ENCODE measurements around the gene PHYHIPL. TPM values are rescaled to one million over a fixed set of nuclear protein-coding genes. Genes with fewer than 3 reads are reported as not detected.

Gene PHYHIPL
- total and polyA plus RNA-seq, 8 donors, result 0.12 to 5.9 (median 0.35) TPM; not detected in 3

GRCh38 chr10:59138052-59138451 is 38.4 kb upstream of the PHYHIPL start:
- no peak for DNase-seq
- Histone ChIP-seq H3K36me3 (no peaks in the 10 kb centered on the region), H3K4me3 (no peak overlapping the region), H3K27ac (no peak overlapping the region), H3K4me1 (peaks cover 0 to 10% (median 0%) of the 10 kb centered on the region in 4 donors), H3K27me3 (no peaks in the 10 kb centered on the region), H3K9me3 (no peaks in the 10 kb centered on the region)
- 92 to 96% (median 95%) methylated on average over 23 of the region's 23 CpGs for WGBS, 5 donors
- no peak for TF ChIP-seq CTCF (IDR thresholded peaks at IDR 0.05)
- no peak for TF ChIP-seq POLR2AphosphoS5 (IDR thresholded peaks at IDR 0.05)
- no peak for TF ChIP-seq EP300 (IDR thresholded peaks at IDR 0.05)
- intact Hi-C loops (cut with DNase I; ENCODE audit: low total_unique reads), result no loop called here

GRCh38 chr10:59143544-59143943 is 32.9 kb upstream of the PHYHIPL start:
- no peak for DNase-seq
- Histone ChIP-seq H3K36me3 (no peaks in the 10 kb centered on the region), H3K27ac (no peak overlapping the region), H3K4me3 (no peak overlapping the region), H3K9me3 (no peaks in the 10 kb centered on the region), H3K27me3 (no peaks in the 10 kb centered on the region), H3K4me1 (no peaks in the 10 kb centered on the region)
- intact Hi-C loops (cut with DNase I; ENCODE audit: low total_unique reads), result no loop called here
- 66 to 79% (median 72%) methylated on average over 1 of the region's 1 CpG for WGBS, 5 donors
- no peak for TF ChIP-seq CTCF (IDR thresholded peaks at IDR 0.05)
- no peak for TF ChIP-seq POLR2A (IDR thresholded peaks at IDR 0.05)
- no peak for TF ChIP-seq EP300 (IDR thresholded peaks at IDR 0.05)
- TF ChIP-seq POLR2AphosphoS5 (IDR thresholded peaks at IDR 0.05), result no peak

GRCh38 chr10:59148701-59149100 is 27.7 kb upstream of the PHYHIPL start:
- Histone ChIP-seq H3K4me3 (no peak overlapping the region), H3K4me1 (no peaks in the 10 kb centered on the region), H3K27ac (no peak overlapping the region), H3K9me3 (no peaks in the 10 kb centered on the region), H3K36me3 (no peaks in the 10 kb centered on the region), H3K27me3 (no peaks in the 10 kb centered on the region)
- intact Hi-C loops (cut with DNase I; ENCODE audit: low total_unique reads), result no loop called here
- WGBS, 5 donors, result 17 to 36% (median 31%) methylated on average over 2 of the region's 2 CpGs
- DNase-seq, result no peak
- TF ChIP-seq CTCF (IDR thresholded peaks at IDR 0.05) (no peak), POLR2A (IDR thresholded peaks at IDR 0.05) (no peak), EP300 (IDR thresholded peaks at IDR 0.05) (no peak), POLR2AphosphoS5 (IDR thresholded peaks at IDR 0.05) (no peak)

GRCh38 chr10:59155556-59155955 is 20.9 kb upstream of the PHYHIPL start:
- no peak overlapping the region for H3K4me3 ChIP-seq
- no peaks in the 10 kb centered on the region for H3K27me3 ChIP-seq
- H3K4me1 ChIP-seq, result no peaks in the 10 kb centered on the region
- intact Hi-C loops (cut with DNase I; ENCODE audit: low total_unique reads), result no loop called here
- 87 to 100% (median 96%) methylated on average over 2 of the region's 2 CpGs for WGBS, 5 donors
- no peak for DNase-seq
- TF ChIP-seq EP300 (IDR thresholded peaks at IDR 0.05) (no peak), CTCF (IDR thresholded peaks at IDR 0.05) (no peak), POLR2AphosphoS5 (IDR thresholded peaks at IDR 0.05) (no peak), POLR2A (IDR thresholded peaks at IDR 0.05) (no peak)
- H3K36me3 ChIP-seq, result no peaks in the 10 kb centered on the region
- no peaks in the 10 kb centered on the region for H3K9me3 ChIP-seq
- H3K27ac ChIP-seq, result no peak overlapping the region

Measured in stomach (tissue), 9 donors.